ENCODE results near the gene MAML3. TPM values are rescaled to one million over a fixed set of nuclear protein-coding genes. Genes with fewer than 3 reads are reported as not detected.

MAML3 gene
- polyA plus RNA-seq, 1 donor: 3.9 TPM

DNA sequence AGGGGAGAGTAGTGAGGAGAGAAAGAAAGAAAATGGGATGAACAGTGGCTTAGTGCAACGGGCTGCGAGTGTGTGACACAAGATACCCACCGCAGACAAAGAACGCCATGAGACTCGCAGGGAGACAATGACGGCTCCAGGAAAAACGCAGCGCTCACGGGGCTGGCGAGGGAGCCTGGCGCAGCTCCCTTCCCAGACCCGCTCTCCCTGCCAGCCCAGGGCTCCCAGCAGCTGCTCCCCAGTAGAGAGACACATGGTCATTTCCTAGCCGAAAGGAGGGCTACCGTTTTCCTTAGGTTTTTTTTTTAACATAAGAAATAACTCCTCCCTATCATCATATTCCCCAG, 149.5 kb downstream of the MAML3 start:
- DNase-seq (ENCODE audit: low read depth): no peak

DNA sequence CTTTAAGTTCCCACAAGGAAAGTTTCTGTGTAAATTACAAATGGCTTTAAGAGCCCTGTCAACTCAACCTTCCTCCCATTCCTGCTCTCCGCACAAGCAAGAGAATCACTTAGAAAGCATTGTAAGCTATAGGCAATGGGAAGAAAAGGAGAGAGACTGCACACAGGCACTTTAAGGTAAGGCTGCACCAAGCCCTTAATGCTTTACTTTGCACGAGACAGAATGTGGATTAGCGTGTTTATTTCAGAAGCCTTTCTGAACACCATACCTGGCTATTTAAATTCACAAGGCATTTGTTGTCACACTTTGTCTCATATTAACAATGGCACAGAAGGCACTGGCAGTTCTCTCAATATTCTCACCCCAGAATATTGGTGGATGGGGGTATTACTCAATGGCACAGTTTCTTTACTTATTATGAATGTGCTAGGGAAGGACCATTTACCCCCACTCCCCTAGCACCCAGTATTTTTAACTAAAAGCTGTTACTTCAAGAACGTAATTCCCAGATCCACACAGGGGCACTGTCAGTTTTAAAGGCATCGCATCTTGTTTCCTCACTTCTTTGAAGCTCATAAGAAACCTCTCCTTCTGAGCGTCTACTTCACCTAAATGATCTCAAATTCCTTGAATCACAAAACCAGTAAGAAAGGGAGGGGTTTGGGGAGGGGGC, 150.0 kb downstream of the MAML3 start:
- DNase-seq (ENCODE audit: low read depth): no peak

DNA sequence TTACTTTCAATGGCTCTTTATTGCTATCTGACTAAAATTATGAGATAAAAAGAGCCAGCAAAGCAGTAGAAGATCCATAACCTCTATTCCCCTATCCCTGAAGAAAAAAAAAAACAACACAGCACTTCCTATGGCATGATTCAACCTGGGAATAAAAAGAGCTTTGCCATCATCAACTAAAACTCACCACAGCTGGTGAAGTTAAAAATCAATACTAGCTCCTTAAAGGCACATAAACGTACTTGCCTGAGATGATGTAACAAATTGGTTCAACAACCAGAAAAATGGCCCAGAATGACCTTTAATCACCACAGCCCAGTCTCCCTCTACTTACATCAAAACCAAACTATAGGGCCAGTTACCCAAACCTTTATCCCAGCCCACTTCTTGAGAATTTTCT, 153.8 kb downstream of the MAML3 start:
- DNase-seq (ENCODE audit: low read depth): no peak

DNA sequence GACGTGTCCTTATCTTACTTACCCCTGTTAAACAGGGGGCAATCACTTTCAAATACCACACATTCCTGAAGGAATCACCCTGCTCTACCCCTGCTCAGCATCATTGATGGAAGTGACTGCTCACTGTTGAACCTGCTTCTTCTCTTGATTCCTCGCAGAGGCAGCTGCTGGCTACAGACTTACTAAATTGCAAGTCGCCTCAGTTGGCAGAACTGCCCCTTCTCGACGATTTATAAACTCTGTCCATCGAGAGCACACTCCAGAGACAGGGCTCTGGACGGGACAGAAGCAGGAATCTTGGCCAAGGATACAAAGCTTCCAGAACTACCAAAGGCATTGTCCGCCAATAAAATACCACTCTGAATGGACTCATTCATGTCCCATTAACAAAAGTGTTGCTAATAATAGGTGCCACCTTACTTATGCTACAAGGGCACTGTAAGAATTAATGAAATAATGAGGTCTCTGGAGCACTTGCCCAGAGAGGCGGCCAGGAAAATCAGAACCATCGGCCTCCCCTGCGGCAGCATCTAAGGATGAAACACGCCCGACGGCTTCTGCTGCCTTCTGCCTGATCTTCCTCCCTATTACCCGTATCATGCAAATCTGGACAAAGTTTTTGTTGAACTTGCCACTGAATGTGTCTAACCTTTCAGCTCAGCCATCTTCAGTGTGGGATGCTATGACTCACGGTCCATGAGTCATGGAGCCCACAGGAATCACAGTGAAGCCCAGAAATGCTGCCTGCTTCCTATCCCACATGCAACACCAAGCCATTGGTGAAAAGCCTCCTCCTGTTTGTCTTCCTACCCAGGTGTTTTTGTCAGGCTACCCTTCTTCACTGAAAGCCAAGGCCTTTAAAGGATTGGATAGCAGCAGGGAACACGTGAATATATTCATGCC, 164.9 kb downstream of the MAML3 start:
- DNase-seq (ENCODE audit: low read depth): no peak

DNA sequence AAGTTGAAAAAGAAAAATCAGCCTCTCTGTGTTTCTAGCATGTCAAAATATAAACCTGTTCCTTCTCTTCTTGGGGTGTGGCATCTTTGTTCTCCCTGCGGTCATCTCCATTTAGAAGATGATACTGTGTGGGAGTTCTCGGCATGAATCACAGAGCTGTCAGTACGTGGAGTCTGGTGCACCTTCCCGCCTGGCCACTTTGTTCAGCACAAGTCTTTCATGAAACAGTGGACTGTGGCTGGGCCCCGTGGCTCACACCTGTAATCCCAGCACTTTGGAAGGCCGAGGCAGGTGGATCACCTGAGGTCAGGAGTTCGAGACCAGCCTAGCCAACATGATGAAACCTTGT, 166.5 kb downstream of the MAML3 start:
- no peak for DNase-seq (ENCODE audit: low read depth)

DNA sequence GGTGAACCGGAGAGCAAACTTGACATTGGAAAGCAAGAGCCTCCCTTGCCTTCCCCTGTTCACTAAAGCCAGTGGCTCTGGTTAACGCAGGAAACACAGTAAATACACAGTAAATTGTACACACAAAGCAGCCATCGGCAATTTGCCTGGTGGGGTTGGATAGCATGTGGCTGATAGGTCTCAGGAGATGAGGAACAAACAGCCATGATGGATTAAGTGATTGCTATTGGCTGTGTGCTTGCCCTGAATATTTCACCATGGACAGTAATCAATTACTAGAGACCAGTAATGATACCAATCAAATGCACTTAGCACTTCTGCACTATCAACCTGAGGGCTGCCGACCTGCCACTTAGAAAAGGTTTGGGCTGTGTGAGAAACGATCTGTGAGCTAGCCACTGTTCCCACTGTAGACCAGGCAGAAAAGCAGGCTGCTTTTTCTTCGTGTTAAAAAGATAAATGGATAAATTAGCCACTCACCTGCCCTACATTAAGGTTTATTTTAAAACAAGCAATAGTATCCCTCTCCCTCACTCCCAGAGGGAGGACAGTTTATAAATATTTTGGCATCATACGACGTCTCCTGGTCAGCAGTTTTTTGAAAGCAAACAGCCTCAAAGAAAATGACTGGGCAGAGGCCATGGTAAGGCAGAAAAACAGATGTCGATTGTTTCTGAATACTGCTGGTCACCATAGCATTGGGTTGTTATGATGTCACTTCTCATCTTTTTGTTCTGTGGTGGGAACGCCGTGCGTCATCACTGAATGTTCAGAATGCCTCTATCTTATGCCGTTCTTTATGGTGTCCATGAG, 167.1 kb downstream of the MAML3 start:
- no peak for DNase-seq (ENCODE audit: low read depth)

DNA sequence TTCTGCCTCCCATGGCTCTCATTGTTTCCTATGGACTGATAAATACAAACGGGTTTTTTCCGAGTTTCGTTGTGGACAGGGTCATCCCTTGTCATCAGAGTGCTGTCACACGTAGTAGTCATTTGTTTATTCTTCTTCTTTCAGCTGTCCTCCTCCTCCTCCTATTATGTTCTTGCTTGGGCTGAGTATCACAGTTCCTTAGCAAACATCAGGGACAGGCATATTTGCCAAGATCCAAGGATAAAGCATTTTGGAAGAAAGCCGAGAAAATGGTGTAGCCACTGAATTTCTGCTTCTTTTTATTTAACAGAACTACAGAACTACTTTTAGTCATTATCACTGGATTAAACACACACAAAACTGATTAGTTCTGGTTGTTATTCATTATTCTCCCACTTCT, 167.9 kb downstream of the MAML3 start:
- DNase-seq (ENCODE audit: low read depth): no peak

DNA sequence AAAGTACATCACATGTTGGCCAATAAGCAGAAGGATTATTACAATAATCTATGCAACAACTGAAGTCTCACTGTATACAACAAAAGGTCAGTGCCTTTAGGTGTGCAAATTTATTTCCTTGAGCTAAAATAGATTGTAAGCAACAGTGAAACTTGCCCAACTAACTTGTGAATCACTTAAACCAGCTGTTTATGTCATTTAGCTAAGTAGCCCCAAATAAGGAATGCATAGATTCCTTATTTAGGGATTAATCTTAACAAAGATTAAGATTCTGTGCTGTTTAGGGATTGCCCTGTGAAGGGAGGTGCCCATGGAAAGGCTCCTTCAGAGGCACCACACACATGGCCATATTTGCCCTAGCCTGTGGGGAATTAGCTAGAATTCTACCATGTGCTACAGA, 168.6 kb downstream of the MAML3 start:
- no peak for DNase-seq (ENCODE audit: low read depth)

DNA sequence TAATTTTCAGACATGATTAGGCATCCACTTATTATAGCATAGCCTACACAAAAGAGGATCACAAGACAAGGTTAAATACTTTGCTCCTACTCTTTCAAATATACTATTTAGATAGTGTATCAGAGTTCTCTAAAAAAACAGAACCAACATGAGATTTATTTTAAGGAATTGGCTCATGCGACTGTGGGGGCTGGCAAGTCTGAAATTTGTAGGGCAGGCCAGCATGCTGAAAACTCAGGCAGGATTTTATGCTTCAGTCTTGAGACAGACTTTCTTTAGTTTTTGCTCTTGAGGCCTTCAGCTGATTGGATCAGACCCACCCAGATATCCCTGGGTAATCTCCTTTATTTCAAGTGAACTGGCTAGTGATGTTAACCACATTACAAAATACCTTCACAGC, 169.5 kb downstream of the MAML3 start:
- DNase-seq (ENCODE audit: low read depth): no peak

DNA sequence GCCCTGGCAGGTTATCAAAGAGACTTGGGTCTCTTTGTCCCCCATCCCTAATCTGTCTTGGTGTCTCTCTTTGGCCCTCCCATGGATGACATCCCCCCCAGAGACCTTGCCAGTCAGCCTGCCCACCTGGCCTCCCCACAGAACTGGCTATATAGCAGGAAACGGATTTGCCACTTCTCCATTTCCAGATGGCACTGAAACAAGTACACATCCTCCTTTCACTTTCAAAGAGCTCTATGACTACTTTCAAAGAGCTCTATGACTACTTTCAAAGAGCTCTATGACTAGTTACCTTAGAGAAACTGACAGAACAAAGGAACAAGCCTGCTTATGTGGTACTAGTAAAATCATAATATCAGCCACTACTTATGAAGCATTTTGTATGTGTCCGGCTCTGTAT, 175.3 kb downstream of the MAML3 start:
- no peak for DNase-seq (ENCODE audit: low read depth)

DNA sequence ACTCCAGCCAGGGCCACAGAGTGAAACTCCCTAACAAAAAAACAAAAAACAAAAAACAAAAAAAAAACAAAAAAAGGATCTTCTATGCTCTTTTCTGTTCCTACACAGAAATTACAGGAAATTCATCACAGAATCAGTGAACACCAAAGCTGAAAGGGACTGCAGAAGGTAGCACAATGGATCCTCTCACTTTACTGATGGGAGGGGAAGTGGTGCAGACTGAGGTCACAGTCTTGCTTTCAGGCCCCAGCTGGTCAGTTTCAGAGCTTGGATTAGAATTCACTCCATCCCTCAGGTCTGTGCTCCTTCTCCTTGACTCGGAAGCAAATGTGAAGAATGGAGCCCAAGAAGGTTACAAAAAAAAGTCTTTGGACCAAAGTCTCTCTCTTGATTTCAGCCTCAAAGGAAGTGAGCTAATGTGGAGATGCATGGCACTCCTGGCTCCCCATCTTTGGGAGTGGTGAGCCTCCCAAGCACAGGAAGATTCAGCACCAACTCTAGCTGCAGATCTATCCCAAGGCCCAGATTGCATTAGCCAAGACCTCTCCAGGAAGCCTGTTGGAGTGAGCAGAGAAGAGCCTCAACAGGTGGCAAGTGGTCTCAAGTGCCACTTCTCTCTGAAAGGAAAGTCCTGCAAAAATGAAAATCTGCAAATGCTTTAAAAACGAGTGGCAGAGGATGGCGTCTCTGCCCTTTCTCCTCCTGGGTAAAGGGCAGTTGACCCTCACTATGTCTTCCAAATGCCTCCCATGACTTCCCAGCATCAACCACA, 176.0 kb downstream of the MAML3 start:
- no peak for DNase-seq (ENCODE audit: low read depth)

DNA sequence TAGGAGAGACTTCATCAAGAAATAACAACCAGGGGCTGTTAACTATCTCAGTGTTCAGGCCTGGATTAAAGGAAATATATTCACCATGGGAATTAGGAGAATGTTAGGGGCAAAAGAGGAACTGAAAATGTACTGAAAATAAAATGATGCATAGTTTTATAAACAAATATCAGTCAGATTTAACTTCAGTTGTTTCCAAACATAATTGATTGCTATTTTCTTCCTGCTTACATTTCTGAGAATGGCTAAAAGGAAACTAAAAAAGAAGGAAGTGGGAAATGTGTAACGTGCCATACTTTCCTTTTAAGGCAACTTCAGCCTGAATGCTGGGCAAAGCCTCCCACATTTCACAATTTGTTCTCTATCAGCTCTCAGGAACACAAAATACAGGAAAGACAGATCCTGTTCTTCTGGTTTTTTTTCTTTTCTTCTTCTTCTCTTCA, 178.1 kb downstream of the MAML3 start:
- DNase-seq (ENCODE audit: low read depth): no peak

DNA sequence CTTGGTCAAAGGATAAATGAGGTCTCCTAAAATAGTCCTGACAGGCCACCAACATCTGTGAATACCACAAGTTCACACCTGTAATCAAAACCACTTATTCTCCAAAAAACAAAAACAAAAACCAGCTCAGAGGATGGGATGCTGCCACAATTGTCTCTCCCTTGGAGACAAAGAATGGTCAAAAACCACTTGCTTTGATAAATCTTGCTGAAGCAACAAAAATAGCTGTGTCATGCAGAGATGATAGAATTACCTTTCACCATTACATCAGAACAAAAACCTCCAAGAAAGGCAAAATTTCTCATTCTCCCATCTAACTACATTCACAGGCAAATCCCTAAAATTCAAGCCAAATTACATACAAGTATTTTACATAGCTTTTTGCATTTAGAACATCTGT, 180.4 kb downstream of the MAML3 start:
- no peak for DNase-seq (ENCODE audit: low read depth)

DNA sequence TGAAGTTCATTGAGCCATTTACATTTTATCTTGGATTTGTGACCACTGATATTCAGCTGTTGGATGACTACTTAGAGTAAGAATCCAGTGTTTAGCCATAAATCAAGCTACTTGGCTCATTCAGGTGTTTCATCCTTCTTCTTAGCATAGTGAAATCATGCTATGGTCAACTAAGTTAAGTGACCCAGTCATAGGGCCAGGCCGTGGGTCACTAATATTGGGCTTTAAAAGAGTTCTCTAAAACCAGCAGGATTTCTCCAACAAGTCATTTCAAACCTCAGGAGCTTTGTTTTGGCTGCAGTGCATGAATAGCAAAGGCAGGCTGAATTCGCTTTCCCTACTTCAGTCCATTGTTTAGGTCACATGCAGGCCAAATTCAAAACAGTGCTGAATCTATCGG, 181.0 kb downstream of the MAML3 start:
- no peak for DNase-seq (ENCODE audit: low read depth)

DNA sequence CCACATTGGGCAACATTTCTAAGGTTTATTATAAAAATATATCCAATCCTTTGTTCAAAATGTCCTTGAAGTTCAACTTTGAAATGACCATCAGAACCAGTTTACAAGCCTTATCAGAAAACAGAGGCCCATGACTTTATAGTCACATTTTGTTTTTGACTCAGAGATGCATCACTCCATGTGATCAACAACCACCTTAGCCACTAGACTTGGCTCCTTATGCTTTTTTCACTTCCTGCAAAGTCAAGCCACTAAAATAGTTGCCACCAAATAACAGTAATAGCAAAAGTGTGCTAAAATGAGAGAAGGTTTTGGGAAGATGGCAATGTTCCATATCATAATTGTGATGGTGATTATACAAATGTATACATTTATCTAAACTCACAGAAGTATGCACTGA, 181.7 kb downstream of the MAML3 start:
- no peak for DNase-seq (ENCODE audit: low read depth)

DNA sequence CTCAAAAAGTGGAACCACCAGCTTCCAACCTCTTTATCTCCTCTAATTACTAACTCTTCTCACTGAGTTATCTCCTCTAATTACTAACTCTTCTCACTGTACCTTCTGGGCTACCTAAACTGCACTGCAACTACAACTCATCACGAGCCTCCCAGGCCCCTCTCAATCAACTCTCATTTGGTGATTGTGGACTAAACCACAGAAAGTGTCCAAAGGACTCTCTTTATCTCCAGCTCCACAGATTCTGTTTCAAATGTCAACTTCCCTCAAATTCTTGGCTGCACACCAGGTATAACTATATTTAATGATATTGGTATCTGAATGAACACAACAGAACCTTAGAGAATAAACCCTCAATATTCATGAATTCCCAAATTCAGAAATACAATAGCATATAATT, 182.9 kb downstream of the MAML3 start:
- DNase-seq (ENCODE audit: low read depth): no peak

DNA sequence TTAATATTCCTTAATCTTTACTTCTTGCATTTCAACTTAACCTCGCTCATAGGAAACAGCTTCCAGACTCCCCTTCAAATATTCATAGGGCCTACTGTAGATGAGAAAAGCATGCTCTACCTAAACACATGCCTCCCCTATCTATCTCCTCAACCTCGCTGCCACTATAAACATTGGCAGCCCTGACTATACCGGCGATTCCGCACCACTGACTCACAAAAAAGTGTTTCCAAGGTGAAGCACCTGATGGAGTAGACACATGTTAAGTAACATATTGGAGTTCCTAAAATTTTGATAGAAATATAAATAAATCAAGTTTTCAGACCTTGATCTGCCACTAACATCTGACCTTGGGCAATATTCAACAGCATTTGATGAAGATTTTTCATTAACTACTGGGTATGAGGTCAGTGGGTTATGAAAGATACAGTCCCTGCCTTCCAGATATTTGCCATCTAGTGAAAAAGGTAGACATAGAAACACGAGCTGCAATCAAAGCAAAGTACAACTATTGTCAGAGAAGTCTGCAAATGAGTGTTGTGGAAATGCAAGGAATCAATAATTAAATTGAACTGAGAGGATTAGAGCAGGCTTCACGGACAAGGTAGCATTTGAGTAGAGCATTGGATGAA, 184.2 kb downstream of the MAML3 start:
- DNase-seq (ENCODE audit: low read depth): no peak

DNA sequence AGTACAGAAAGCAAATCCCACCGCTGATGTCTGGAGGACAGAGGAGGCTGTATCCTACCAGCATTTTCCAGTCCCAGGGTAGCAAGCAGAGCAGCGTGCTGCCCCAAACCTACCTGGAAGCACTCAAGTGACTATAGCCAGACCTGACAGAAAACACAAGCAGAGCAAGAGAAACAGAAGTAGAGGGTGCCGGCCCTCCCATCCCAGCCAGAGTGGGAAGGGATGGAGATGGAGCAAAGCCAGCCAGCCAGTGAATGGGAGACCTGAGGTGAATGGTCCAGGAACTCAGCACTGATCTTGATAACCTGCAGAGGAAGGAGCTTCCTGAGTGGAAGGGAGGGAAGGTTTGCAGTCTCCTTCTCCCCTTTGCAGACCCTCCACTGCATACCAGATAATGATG, 185.2 kb downstream of the MAML3 start:
- no peak for DNase-seq (ENCODE audit: low read depth)

DNA sequence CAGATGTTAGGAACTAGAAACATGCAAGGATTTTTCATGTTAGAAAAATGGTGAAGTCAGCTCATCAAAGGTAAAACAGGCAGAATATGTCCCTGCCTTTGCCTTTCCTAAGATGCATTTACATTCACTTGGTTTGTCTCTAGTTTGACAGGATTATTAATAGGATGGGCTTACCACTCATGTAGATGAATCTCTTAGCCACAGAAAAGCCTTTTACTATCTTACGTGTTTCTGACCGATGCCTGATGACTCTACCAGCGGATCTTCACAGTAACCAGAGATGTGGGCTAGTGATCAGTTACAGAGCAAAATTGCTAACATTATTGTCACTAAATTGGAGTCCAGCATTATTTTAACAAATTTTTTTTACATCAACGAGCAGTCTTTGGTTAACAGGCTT, 187.6 kb downstream of the MAML3 start:
- DNase-seq (ENCODE audit: low read depth): no peak

DNA sequence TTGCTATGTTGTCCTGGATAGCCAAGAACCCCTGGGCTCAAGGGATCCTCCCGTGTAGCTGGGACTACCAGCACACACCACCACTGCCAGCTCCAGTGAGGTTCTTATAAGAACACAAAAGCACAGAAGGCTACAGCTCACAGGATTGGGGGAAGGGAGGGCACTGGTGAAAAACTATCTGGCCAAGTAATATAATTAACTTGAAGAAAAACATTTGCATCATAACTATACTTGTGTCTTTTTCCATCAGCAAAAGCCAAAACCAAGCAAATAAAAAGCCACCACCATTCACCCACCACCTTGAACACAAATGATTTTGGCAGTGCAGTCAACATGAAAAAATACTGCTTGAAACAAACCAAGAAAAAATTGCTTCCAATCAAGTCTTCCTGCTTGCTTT, 188.2 kb downstream of the MAML3 start:
- DNase-seq (ENCODE audit: low read depth): no peak

DNA sequence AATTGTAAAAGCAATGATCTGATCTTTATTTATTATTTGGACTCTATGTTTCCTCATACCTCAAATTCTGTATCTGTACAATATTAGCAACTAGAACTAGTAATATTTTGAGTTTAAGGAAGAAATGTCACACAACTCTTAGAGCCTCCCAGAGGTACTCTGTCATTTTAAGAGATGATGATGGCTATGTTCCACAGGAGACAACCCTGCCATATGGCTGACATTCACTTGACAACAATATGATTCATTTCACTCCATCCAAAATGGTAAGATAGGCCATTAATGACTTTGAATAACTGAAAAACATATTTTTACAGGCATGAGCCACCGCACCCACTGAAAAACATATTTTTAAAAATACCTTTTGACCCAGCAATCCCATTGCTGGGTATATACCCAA, 190.3 kb downstream of the MAML3 start:
- no peak for DNase-seq (ENCODE audit: low read depth)
